Measurements from ENCODE around the gene RGS18. TPM values are rescaled to one million over a fixed set of nuclear protein-coding genes. Genes with fewer than 3 reads are reported as not detected.
"Not testable (repeated sequence)": the region's sequence is repeated elsewhere in the genome, so short reads cannot be mapped to it uniquely, and the experiment has no call there.

RGS18 gene
- total RNA-seq, 2 donors from 2014 or later = 1.8 to 6.1 TPM

GRCh38 chr1:192161976-192162375 lies 3.7 kb downstream of the RGS18 start:
- ATAC-seq (ENCODE audit: insufficient number of reproducible peaks, low FRiP score, low read depth) (no peak), DNase-seq (ENCODE audit: low spot score) (no peak)
- no peaks in the 10 kb centered on the region for H3K36me3 ChIP-seq
- H3K27ac ChIP-seq = no peak overlapping the region
- no peaks in the 10 kb centered on the region for H3K9me3 ChIP-seq
- no peak for TF ChIP-seq CTCF (IDR thresholded peaks at IDR 0.05)
- no peak overlapping the region for H3K4me3 ChIP-seq
- no peaks in the 10 kb centered on the region for H3K27me3 ChIP-seq (replicated peaks; ENCODE audit: insufficient read depth)
- H3K4me1 ChIP-seq (ENCODE audit: control insufficient read depth in 1 of 2, low read depth in 2 of 2) = no peaks in the 10 kb centered on the region

- no peak for ATAC-seq (ENCODE audit: insufficient number of reproducible peaks, low FRiP score, low read depth)
- no peak for DNase-seq (ENCODE audit: low spot score)
- no peaks in the 10 kb centered on the region for H3K9me3 ChIP-seq
- no peak overlapping the region for H3K4me3 ChIP-seq
- H3K27ac ChIP-seq = no peak overlapping the region
- H3K4me1 ChIP-seq (ENCODE audit: control insufficient read depth in 1 of 2, low read depth in 2 of 2) = no peaks in the 10 kb centered on the region
- no peak for TF ChIP-seq CTCF (IDR thresholded peaks at IDR 0.05)
- H3K27me3 ChIP-seq (replicated peaks; ENCODE audit: insufficient read depth) = no peaks in the 10 kb centered on the region
- no peaks in the 10 kb centered on the region for H3K36me3 ChIP-seq
Observed at GRCh38 chr1:192162376-192162775, 4.1 kb downstream of the RGS18 start.

- H3K4me1 ChIP-seq (ENCODE audit: control insufficient read depth in 1 of 2, low read depth in 2 of 2); H3K4me3 ChIP-seq; H3K9me3 ChIP-seq; ATAC-seq (ENCODE audit: insufficient number of reproducible peaks, low FRiP score, low read depth); H3K27ac ChIP-seq; H3K36me3 ChIP-seq; H3K27me3 ChIP-seq (replicated peaks; ENCODE audit: insufficient read depth); DNase-seq (ENCODE audit: low spot score): not testable (repeated sequence)
Observed at GRCh38 chr1:192165002-192165401, 6.7 kb downstream of the RGS18 start.

GRCh38 chr1:192167011-192167410 lies 8.7 kb downstream of the RGS18 start:
- H3K4me1 ChIP-seq (ENCODE audit: control insufficient read depth in 1 of 2, low read depth in 2 of 2) = peaks cover 0 to 4% of the 10 kb centered on the region in 2 donors
- no peak for DNase-seq (ENCODE audit: low spot score)
- no peak for TF ChIP-seq CTCF (IDR thresholded peaks at IDR 0.05)
- H3K9me3 ChIP-seq = no peaks in the 10 kb centered on the region
- ATAC-seq (ENCODE audit: insufficient number of reproducible peaks, low FRiP score, low read depth) = no peak
- H3K27ac ChIP-seq = no peak overlapping the region
- H3K36me3 ChIP-seq = no peaks in the 10 kb centered on the region
- H3K27me3 ChIP-seq (replicated peaks; ENCODE audit: insufficient read depth) = no peaks in the 10 kb centered on the region
- H3K4me3 ChIP-seq = no peak overlapping the region

- Histone ChIP-seq H3K9me3 (no peaks in the 10 kb centered on the region), H3K4me3 (no peak overlapping the region), H3K27ac (no peak overlapping the region), H3K36me3 (no peaks in the 10 kb centered on the region), H3K4me1 (ENCODE audit: control insufficient read depth in 1 of 2, low read depth in 2 of 2) (peaks cover 0 to 4% of the 10 kb centered on the region in 2 donors), H3K27me3 (replicated peaks; ENCODE audit: insufficient read depth) (no peaks in the 10 kb centered on the region)
- ATAC-seq (ENCODE audit: insufficient number of reproducible peaks, low FRiP score, low read depth) (no peak), DNase-seq (ENCODE audit: low spot score) (no peak)
- TF ChIP-seq CTCF (IDR thresholded peaks at IDR 0.05) = no peak
Observed at GRCh38 chr1:192167911-192168700, 9.8 kb downstream of the RGS18 start.

GRCh38 chr1:192168964-192169363 lies 10.7 kb downstream of the RGS18 start:
- Histone ChIP-seq H3K27me3 (replicated peaks; ENCODE audit: insufficient read depth) (no peaks in the 10 kb centered on the region), H3K9me3 (no peaks in the 10 kb centered on the region), H3K4me1 (ENCODE audit: control insufficient read depth in 1 of 2, low read depth in 2 of 2) (peaks cover 0 to 4% of the 10 kb centered on the region in 2 donors), H3K4me3 (no peak overlapping the region), H3K36me3 (no peaks in the 10 kb centered on the region), H3K27ac (no peak overlapping the region)
- no peak for TF ChIP-seq CTCF (IDR thresholded peaks at IDR 0.05)
- ATAC-seq (ENCODE audit: insufficient number of reproducible peaks, low FRiP score, low read depth) (no peak), DNase-seq (ENCODE audit: low spot score) (no peak)
